IMR-90 (cell line): ENCODE results near the gene EPHB1. TPM values are rescaled to one million over a fixed set of nuclear protein-coding genes. Genes with fewer than 3 reads are reported as not detected.

Experiments
- ATAC-seq: fragments of 200-7000 bp; cut with Tn5 transposase; 2 replicates; pipeline ENCODE4 v1.9.1; 2020; ENCODE audit warnings: low read depth, mild to moderate bottlenecking, moderate library complexity
- BruUV-seq: library from RNA; stranded (reverse); fragments of 400-500 nt; replicated peaks from 2 replicates; lab custom pipeline; 2021; lab: Mats Ljungman, UMichigan
- CTCF ChIA-PET: fragments of 300-600 bp; formaldehyde crosslinking; extraction: SDS; loops from one replicate; lab custom pipeline; 2021; ENCODE audit warnings: antibody characterized with exemption; lab: Yijun Ruan, JAX
- POLR2A ChIA-PET: fragments of 300-600 bp; sonication (Branson Sonifier 250); formaldehyde crosslinking; loops from one replicate; lab custom pipeline; 2022; ENCODE audit warnings: antibody characterized with exemption; ENCODE audit not compliant: unreplicated experiment; lab: Charles Lee
- DNase-seq: peaks from one replicate; pipeline ENCODE4 v3.0.0; 2013
- H2AFZ ChIP-seq: replicated peaks from 2 replicates; pipeline ENCODE3; 2013; ENCODE audit warnings: low read length, mild to moderate bottlenecking; ENCODE audit not compliant: poor library complexity
- H2AK5ac ChIP-seq: 2 replicates; pipeline ENCODE4 v1.6.1; 2013; ENCODE audit warnings: low read depth, low read length, inconsistent platforms
- H2AK9ac ChIP-seq: replicated peaks from 2 replicates; pipeline ENCODE3; 2013; ENCODE audit warnings: mild to moderate bottlenecking, low read depth, low read length, moderate library complexity; ENCODE audit not compliant: poor library complexity
- H2BK120ac ChIP-seq: 2 replicates; pipeline ENCODE4 v1.6.1; 2013; ENCODE audit warnings: low read depth, low read length, inconsistent platforms
- H2BK15ac ChIP-seq: 3 replicates; pipeline ENCODE4 v1.6.1; 2013; ENCODE audit warnings: low read depth, low read length, inconsistent platforms
- H2BK20ac ChIP-seq: 2 replicates; pipeline ENCODE4 v1.6.1; 2013; ENCODE audit warnings: low read depth, mild to moderate bottlenecking, inconsistent platforms, low read length, moderate library complexity
- H2BK5ac ChIP-seq: 2 replicates; pipeline ENCODE4 v1.6.1; 2013; ENCODE audit warnings: mild to moderate bottlenecking, low read depth, low read length, inconsistent platforms; ENCODE audit not compliant: poor library complexity, severe bottlenecking
- H3K14ac ChIP-seq: replicated peaks from 2 replicates; pipeline ENCODE4 v1.6.1; 2013; ENCODE audit warnings: low read depth, low read length, inconsistent platforms
- H3K18ac ChIP-seq: 2 replicates; pipeline ENCODE4 v1.6.1; 2013; ENCODE audit warnings: low read depth, low read length, control low read depth
- H3K23ac ChIP-seq: 2 replicates; pipeline ENCODE4 v1.6.1; 2013; ENCODE audit warnings: low read depth, low read length, inconsistent platforms
- H3K27ac ChIP-seq: 2 replicates; pipeline ENCODE4 v1.5.1; 2013; ENCODE audit warnings: mild to moderate bottlenecking, control low read depth, low read length; ENCODE audit not compliant: insufficient read depth
- H3K27me3 ChIP-seq: 2 replicates; pipeline ENCODE4 v1.6.1; 2013; ENCODE audit warnings: low read length; ENCODE audit not compliant: control insufficient read depth, insufficient read depth
- H3K36me3 ChIP-seq: 2 replicates; pipeline ENCODE4 v1.6.1; 2013; ENCODE audit warnings: low read length, mixed read lengths; ENCODE audit not compliant: control insufficient read depth, insufficient read depth
- H3K4ac ChIP-seq: 2 replicates; pipeline ENCODE4 v1.6.1; 2013; ENCODE audit warnings: low read depth, low read length, inconsistent platforms
- H3K4me1 ChIP-seq: 2 replicates; pipeline ENCODE4 v1.6.1; 2013; ENCODE audit warnings: low read length, mixed read lengths; ENCODE audit not compliant: control insufficient read depth, insufficient read depth
- H3K4me2 ChIP-seq: 2 replicates; pipeline ENCODE4 v1.6.1; 2013; ENCODE audit warnings: low read depth, mild to moderate bottlenecking, control low read depth, low read length, moderate library complexity
- H3K4me3 ChIP-seq: 2 replicates; pipeline ENCODE4 v1.5.1; 2013; ENCODE audit warnings: low read depth, mild to moderate bottlenecking, control low read depth, low read length, moderate library complexity; ENCODE audit not compliant: insufficient read depth
- H3K56ac ChIP-seq: 2 replicates; pipeline ENCODE4 v1.6.1; 2013; ENCODE audit warnings: low read length, inconsistent platforms; ENCODE audit not compliant: insufficient read depth; ENCODE audit errors: extremely low read depth
- H3K79me1 ChIP-seq, 2 experiments: 2 replicates each; pipeline ENCODE4 v1.6.1; 2013; ENCODE audit warnings: low read length in 2 of 2, inconsistent platforms in 1 of 2, low read depth in 1 of 2
- H3K9ac ChIP-seq: 2 replicates; pipeline ENCODE4 v1.6.1; 2013; ENCODE audit warnings: low read depth, low read length, control low read depth
- H3K9me1 ChIP-seq: 2 replicates; pipeline ENCODE4 v1.6.1; 2013; ENCODE audit warnings: low read length, inconsistent platforms; ENCODE audit not compliant: insufficient read depth
- H3K9me3 ChIP-seq: 2 replicates; pipeline ENCODE4 v1.6.1; 2013; ENCODE audit warnings: low read length; ENCODE audit not compliant: control insufficient read depth, insufficient read depth
- H4K20me1 ChIP-seq: 2 replicates; pipeline ENCODE4 v1.6.1; 2013; ENCODE audit warnings: low read length, inconsistent platforms; ENCODE audit not compliant: insufficient read depth
- H4K5ac ChIP-seq: 2 replicates; pipeline ENCODE4 v1.6.1; 2013; ENCODE audit warnings: mild to moderate bottlenecking, low read depth, low read length, control low read depth
- H4K8ac ChIP-seq, 2 experiments: 2 replicates each; pipeline ENCODE4 v1.6.1; 2013; ENCODE audit warnings: low read depth in 2 of 2, low read length in 2 of 2, control low read depth in 1 of 2, inconsistent platforms in 1 of 2
- H4K91ac ChIP-seq: 2 replicates; pipeline ENCODE4 v1.6.1; 2013; ENCODE audit warnings: low read depth, low read length, inconsistent platforms; ENCODE audit not compliant: insufficient read depth
- BHLHE40 ChIP-seq: fragments of 150-350 bp; IDR thresholded peaks from 2 replicates; pipeline ENCODE4 v1.6.1; 2016; ENCODE audit warnings: mild to moderate bottlenecking, low read depth, low read length
- CHD1 ChIP-seq: IDR thresholded peaks from 2 replicates; pipeline ENCODE4 v1.6.1; 2012; ENCODE audit warnings: low read depth, low read length, improper control_type of control experiment
- CTCF ChIP-seq: conservative IDR thresholded peaks from 2 replicates; pipeline ENCODE4 v1.5.1; 2012; ENCODE audit warnings: mild to moderate bottlenecking, low read depth, low read length, improper control_type of control experiment
- FOS ChIP-seq: fragments of 150-350 bp; IDR thresholded peaks from 2 replicates; pipeline ENCODE4 v1.6.1; 2016; ENCODE audit warnings: low read depth, low read length
- MAFK ChIP-seq: IDR thresholded peaks from 2 replicates; pipeline ENCODE4 v1.6.1; 2012; ENCODE audit warnings: low read depth, low read length, improper control_type of control experiment
- MAZ ChIP-seq: IDR thresholded peaks from 2 replicates; pipeline ENCODE4 v1.6.1; 2012; ENCODE audit warnings: low read depth, mild to moderate bottlenecking, low read length, improper control_type of control experiment, moderate library complexity, borderline replicate concordance
- MXI1 ChIP-seq: IDR thresholded peaks from 2 replicates; pipeline ENCODE4 v1.6.1; 2012; ENCODE audit warnings: low read depth, mild to moderate bottlenecking, low read length, moderate library complexity, borderline replicate concordance
- NFE2L2 ChIP-seq: fragments of 150-350 bp; IDR thresholded peaks from 2 replicates; pipeline ENCODE4 v1.6.1; 2016; ENCODE audit warnings: low read depth, mild to moderate bottlenecking, low read length
- POLR2A ChIP-seq: IDR thresholded peaks from 2 replicates; pipeline ENCODE4 v1.6.1; 2012; ENCODE audit warnings: mild to moderate bottlenecking, low read depth, low read length
- RAD21 ChIP-seq: IDR thresholded peaks from 2 replicates; pipeline ENCODE4 v1.6.1; 2012; ENCODE audit warnings: low read length, improper control_type of control experiment
- RCOR1 ChIP-seq: IDR thresholded peaks from 2 replicates; pipeline ENCODE4 v1.6.1; 2012; ENCODE audit warnings: mild to moderate bottlenecking, low read length, improper control_type of control experiment; ENCODE audit not compliant: insufficient replicate concordance
- RFX5 ChIP-seq: IDR thresholded peaks from 2 replicates; pipeline ENCODE4 v1.8.0; 2012; ENCODE audit warnings: low read depth, mild to moderate bottlenecking, low read length, moderate library complexity
- SMC3 ChIP-seq: fragments of 150-350 bp; IDR thresholded peaks from 2 replicates; pipeline ENCODE4 v1.6.1; 2016; ENCODE audit warnings: low read depth, mild to moderate bottlenecking, antibody characterized with exemption, low read length, moderate library complexity
- WGBS, 2 experiments: methylation state at CpG; one replicate each; pipeline versions ENCODE4 v1.1.5 to v1.1.7; 2013; ENCODE audit warnings: missing lambda C conversion rate in 2 of 2; ENCODE audit not compliant: insufficient read length in 1 of 2; ENCODE audit errors: extremely low coverage in 2 of 2; 5-methylcytosine and 5-hydroxymethylcytosine counted together
- dilution Hi-C: fragments of 300-500 bp; cut with HindIII; formaldehyde crosslinking; loops from one replicate; pipeline ENCODE4 v1.14.3; 2018; ENCODE audit warnings: low sequenced_read_pairs; ENCODE audit not compliant: unreplicated experiment
- in situ Hi-C: fragments of 300-500 bp; cut with MboI; formaldehyde crosslinking; loops from 3 replicates; pipeline ENCODE4 v1.14.3; 2019; ENCODE audit warnings: low sequenced_read_pairs, inconsistent platforms, mixed read lengths
- intact Hi-C: fragments of 100-400 bp; cut with micrococcal nuclease; formaldehyde crosslinking; loops from 2 replicates; pipeline ENCODE4 v1.10.0; 2022
- polyA plus RNA-seq, 3 experiments: library from polyadenylated mRNA; depleted of rRNA; stranded (reverse); fragments of >200 nt; gene quantifications; 2 replicates each; pipeline ENCODE4 v1.2.3, GENCODE V29; 2012; ENCODE audit warnings: low replicate concordance in 1 of 3
- total RNA-seq: library from RNA; depleted of rRNA; stranded (reverse); fragments of >200 nt; gene quantifications from 2 replicates; pipeline ENCODE4 v1.2.3, GENCODE V29; 2012
- TF ChIP-seq, protein P1 (sequence below): fragments of 150-350 bp; IDR thresholded peaks from 2 replicates; pipeline ENCODE4 v1.6.1; 2016; ENCODE audit warnings: low read depth, mild to moderate bottlenecking, low read length, moderate library complexity, borderline replicate concordance

EPHB1 gene
- total and polyA plus RNA-seq, 2 of the 4 experiments (the other 2 are of a cell fraction), result 0.17 to 0.36 TPM

- no peak overlapping the region for H3K4ac ChIP-seq
- H3K18ac ChIP-seq, result no peak overlapping the region
- H2AFZ ChIP-seq, result no peak overlapping the region
- H3K36me3 ChIP-seq, result no peaks in the 10 kb centered on the region
- H3K79me1 ChIP-seq, result no peaks in the 10 kb centered on the region
- no peak overlapping the region for H3K14ac ChIP-seq
- H3K9me3 ChIP-seq, result no peaks in the 10 kb centered on the region
- H3K4me3 ChIP-seq, result no peak overlapping the region
- H3K27ac ChIP-seq, result no peak overlapping the region
- ChIA-PET CTCF (interaction anchor here (0.6 kb wide), 1 partner anchor 1659 kb away, joined by 8 read pairs; no protein-coding TSS in a partner anchor), POLR2A (no interaction called here)
- H3K23ac ChIP-seq, result no peak overlapping the region
- H3K27me3 ChIP-seq, result no peaks in the 10 kb centered on the region
- WGBS, 2 experiments, result 20% methylated on average over 1 of the region's 2 CpGs; no CpG with 5 or more reads in 1 of the 2 experiments
- no peak overlapping the region for H3K4me2 ChIP-seq
- no peak overlapping the region for H3K56ac ChIP-seq
- H2BK120ac ChIP-seq, result no peak overlapping the region
- ATAC-seq (no peak), DNase-seq (no peak)
- intact Hi-C loops, result no loop called here
- in situ Hi-C loops, result no loop called here
- H2AK9ac ChIP-seq, result no peak overlapping the region
- no peak overlapping the region for H2BK15ac ChIP-seq
- H2BK20ac ChIP-seq, result no peak overlapping the region
- H4K8ac ChIP-seq, result no peak overlapping the region
- H4K20me1 ChIP-seq, result no peaks in the 10 kb centered on the region
- H4K91ac ChIP-seq, result no peak overlapping the region
- no peak overlapping the region for H2BK5ac ChIP-seq
- dilution Hi-C loops, result no loop called here
- H3K9ac ChIP-seq, result no peak overlapping the region
- no peak overlapping the region for H2AK5ac ChIP-seq
- no peaks in the 10 kb centered on the region for H3K4me1 ChIP-seq
- H3K9me1 ChIP-seq, result no peaks in the 10 kb centered on the region
- H4K5ac ChIP-seq, result no peak overlapping the region
- BruUV-seq, result no TSS peak
- no peak for TF ChIP-seq MAFK
- TF ChIP-seq RFX5, result no peak
- TF ChIP-seq RCOR1, result no peak
- TF ChIP-seq SMC3, result no peak
- no peak for TF ChIP-seq MAZ
- TF ChIP-seq POLR2A, result no peak
- TF ChIP-seq MXI1, result no peak
- TF ChIP-seq CHD1, result no peak
- TF ChIP-seq RAD21, result no peak
- TF ChIP-seq, protein P1, sequence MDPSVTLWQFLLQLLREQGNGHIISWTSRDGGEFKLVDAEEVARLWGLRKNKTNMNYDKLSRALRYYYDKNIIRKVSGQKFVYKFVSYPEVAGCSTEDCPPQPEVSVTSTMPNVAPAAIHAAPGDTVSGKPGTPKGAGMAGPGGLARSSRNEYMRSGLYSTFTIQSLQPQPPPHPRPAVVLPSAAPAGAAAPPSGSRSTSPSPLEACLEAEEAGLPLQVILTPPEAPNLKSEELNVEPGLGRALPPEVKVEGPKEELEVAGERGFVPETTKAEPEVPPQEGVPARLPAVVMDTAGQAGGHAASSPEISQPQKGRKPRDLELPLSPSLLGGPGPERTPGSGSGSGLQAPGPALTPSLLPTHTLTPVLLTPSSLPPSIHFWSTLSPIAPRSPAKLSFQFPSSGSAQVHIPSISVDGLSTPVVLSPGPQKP, result no peak
- TF ChIP-seq NFE2L2, result no peak
- no peak for TF ChIP-seq CTCF
- no peak for TF ChIP-seq BHLHE40
- TF ChIP-seq FOS, result no peak
These were observed 110.5 kb downstream of the EPHB1 start for GRCh38 chr3:134905647-134905935.
